GM12874 (cell line): ENCODE data around the gene MRPL44.

Source experiments
- TF ChIP-seq, protein P1 (sequence below): IDR thresholded peaks from 2 replicates; pipeline ENCODE4 v1.5.1; 2011; ENCODE audit warnings: low read depth, mild to moderate bottlenecking, control low read depth, low read length, moderate library complexity; ENCODE audit not compliant: insufficient read depth

Gene MRPL44

DNA sequence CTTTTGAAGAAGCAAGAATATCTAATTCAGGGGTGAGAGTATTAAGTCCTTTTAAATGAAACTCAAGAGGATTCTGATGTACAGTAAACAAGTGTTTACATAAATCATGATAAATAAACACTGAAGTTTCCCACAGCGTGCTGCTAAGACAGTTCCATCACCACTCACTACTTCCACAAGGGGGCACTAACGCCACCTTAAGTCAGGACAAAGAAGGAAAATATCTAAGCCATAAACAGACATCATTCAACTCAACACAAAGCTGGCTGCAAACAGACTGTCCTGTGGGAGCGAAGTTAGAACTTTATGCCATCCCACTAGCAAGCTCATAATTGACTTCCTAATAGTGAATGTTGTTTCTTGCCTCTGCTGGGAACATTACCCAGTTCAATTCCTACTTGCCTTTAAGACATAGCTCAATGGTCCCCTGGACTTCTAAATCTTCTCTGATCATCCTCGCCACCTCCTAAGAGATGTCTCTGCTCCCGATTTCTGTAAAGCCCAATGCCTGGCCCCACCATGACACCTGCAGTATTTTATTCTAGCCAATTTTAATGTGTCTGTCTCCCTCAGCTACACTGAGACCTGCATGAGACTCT is 36.5 kb downstream of the MRPL44 start:
- TF ChIP-seq, protein P1, sequence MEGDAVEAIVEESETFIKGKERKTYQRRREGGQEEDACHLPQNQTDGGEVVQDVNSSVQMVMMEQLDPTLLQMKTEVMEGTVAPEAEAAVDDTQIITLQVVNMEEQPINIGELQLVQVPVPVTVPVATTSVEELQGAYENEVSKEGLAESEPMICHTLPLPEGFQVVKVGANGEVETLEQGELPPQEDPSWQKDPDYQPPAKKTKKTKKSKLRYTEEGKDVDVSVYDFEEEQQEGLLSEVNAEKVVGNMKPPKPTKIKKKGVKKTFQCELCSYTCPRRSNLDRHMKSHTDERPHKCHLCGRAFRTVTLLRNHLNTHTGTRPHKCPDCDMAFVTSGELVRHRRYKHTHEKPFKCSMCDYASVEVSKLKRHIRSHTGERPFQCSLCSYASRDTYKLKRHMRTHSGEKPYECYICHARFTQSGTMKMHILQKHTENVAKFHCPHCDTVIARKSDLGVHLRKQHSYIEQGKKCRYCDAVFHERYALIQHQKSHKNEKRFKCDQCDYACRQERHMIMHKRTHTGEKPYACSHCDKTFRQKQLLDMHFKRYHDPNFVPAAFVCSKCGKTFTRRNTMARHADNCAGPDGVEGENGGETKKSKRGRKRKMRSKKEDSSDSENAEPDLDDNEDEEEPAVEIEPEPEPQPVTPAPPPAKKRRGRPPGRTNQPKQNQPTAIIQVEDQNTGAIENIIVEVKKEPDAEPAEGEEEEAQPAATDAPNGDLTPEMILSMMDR: peak; percentile 67; the same call in 1 of the 2 replicates

DNA sequence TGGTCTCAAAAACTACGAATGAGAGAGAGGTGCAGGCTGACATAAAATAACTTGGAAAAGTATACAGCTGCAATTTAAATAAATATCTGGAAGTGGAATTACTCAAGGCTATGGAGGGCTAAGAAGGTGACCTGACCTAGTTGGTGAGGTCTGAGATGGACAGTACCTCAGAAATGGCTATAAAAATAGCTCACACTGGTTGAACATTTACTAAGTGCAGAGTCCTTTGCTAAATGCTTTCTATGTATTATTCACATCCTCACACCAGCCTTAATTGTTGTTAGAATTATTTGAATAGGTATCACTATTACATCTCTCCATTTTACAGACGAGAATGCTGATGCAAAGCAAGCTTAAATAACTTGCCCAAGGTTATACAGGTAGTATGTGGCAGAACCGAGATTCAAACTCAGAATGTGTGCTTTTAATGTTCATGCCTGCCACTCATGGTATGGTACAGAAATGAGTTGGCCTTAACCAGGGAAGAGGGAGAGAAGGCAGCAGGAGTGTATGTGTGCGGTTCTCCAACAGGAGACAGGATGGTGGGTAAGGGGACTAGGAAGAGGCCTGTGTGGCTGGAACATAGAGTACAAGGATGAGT is 37.4 kb downstream of the MRPL44 start:
- TF ChIP-seq, protein P1: no peak

DNA sequence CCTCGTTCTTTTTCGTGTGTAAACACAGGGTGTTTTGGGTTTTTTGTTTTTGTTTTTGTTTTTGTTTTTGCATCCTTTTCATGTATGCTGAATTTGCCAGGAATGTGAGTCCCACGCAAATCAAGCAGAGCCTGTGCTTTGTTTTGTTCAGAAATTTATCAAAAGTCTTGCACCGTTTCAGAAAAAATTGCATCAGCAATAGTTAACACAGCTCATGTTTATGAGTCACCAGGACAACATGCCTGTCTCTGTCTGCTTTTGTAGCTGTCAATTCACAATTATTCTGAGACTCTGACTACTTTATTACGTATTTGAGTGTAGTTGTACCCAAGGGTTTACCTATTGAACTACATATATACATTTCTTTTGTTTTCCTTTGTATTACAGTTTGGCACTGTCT is 38.3 kb downstream of the MRPL44 start:
- TF ChIP-seq, protein P1: no peak

DNA sequence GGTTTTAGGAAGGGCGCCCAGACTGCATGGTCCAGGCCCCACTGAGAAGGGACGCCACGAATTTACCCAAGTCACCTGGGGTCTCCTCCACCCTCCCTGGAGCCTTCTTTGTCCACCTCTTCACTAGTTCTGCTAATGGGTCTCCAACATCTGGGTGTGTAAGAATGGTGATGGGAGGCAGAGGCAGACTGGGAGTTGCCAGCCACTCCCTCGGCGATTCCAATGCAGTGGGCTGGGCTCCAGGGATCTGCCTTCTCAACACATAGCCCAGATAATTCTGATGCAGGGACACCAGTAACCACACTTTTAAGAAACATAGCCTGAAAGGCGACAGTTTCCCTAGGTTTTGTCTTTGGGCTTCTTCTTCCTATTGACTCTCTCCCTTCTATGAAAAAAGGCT is 39.1 kb downstream of the MRPL44 start:
- TF ChIP-seq, protein P1: no peak

DNA sequence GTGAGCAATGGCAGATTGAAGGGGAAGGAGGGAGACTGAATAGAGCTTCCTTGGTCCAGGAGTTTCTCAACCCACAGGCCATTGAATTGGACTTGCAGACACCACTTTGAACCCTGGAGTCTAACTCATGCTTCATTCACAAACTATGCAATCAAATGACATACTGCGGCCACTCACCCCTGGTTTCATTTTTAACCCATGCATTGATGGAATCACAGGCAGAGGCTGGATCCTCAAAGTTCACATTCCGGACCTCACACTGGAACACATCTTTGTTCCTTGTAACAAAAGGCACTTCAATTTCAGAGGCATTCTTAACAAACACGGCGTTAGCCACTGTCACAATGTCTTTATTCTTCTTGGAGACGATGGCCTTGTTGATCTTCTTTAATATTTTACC is 40.7 kb downstream of the MRPL44 start:
- TF ChIP-seq, protein P1: no peak

DNA sequence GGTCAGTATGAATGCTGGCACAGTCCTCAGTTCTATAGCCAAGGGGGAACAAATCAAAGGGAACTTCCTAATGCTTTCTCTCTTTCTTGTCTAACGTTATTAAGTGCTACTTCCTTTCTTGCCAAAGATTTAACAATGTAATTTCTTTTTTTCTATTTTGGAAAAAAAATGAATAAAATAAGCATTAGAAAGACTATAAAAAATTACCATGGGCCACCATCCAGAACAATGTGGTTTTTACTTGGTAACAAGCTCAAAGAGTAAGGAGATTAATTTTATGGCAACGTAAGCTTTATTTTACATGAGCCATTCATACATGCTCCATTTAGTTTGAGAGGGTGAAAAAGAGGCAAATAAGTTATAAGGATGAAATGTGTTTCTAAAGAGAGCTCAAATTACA is 41.7 kb downstream of the MRPL44 start:
- TF ChIP-seq, protein P1: no peak

DNA sequence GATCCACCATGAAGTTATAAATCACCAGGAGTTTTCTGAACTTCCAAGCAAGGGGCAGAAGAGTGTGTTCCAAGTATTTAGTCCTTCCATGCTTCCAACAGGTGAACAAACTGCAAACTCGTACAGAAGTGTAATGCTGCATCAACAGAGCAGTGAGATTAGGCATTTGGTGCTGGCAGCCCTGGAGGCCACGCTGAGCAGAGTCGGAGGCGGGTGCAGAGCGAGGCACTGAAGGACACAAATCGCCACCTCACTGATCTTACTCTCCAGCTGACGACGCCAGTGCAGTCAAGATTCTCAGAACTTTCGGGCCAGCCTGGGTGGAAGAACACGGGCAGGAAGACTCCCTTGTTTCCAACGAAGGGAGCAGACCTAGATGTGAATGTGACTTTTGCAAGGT is 42.6 kb downstream of the MRPL44 start:
- TF ChIP-seq, protein P1: no peak
